CD14-positive monocyte (primary cell): Measurements from ENCODE around the gene DCAF4. TPM values are rescaled to one million over a fixed set of nuclear protein-coding genes. Genes with fewer than 3 reads are reported as not detected.

Experiments
- DNase-seq, 3 donors: peaks; one replicate each; pipeline ENCODE4 v3.0.0-alpha.2; 2011 to 2022
- H2AFZ ChIP-seq: 2 replicates; pipeline ENCODE4 v1.6.0; 2012; ENCODE audit warnings: mild to moderate bottlenecking, low read depth, low read length, inconsistent platforms; ENCODE audit not compliant: insufficient read depth, poor library complexity, severe bottlenecking
- H3K27ac ChIP-seq, 2 donors: 1 replicate in 1 of 2; 2 replicates in 1 of 2; pipeline ENCODE4 v1.5.1; 2012 to 2013; ENCODE audit warnings: low read length in 2 of 2, control low read depth in 1 of 2, inconsistent platforms in 1 of 2, low read depth in 1 of 2, mild to moderate bottlenecking in 1 of 2
- H3K27me3 ChIP-seq, 2 donors: one replicate each; pipeline versions ENCODE4 v1.6.0 to v1.6.1; 2011 to 2013; ENCODE audit warnings: low read length in 2 of 2; ENCODE audit not compliant: control insufficient read depth in 2 of 2, insufficient read depth in 2 of 2
- H3K36me3 ChIP-seq, 2 donors: replicated peaks in 1 of 2; 1 replicate in 1 of 2; 2 replicates in 1 of 2; pipeline versions ENCODE4 v1.5.1 to v1.6.1; 2012 to 2013; ENCODE audit warnings: low read length in 2 of 2, control low read depth in 1 of 2, inconsistent platforms in 1 of 2, mild to moderate bottlenecking in 1 of 2; ENCODE audit not compliant: insufficient read depth in 2 of 2, control insufficient read depth in 1 of 2
- H3K4me1 ChIP-seq, 2 donors: 1 replicate in 1 of 2; 2 replicates in 1 of 2; pipeline versions ENCODE4 v1.5.1 to v1.6.1; 2012 to 2013; ENCODE audit warnings: low read length in 2 of 2, control low read depth in 1 of 2, inconsistent platforms in 1 of 2, mild to moderate bottlenecking in 1 of 2, moderate library complexity in 1 of 2; ENCODE audit not compliant: insufficient read depth in 2 of 2, control insufficient read depth in 1 of 2
- H3K4me2 ChIP-seq: replicated peaks from 2 replicates; pipeline ENCODE3; 2012; ENCODE audit warnings: low read length, moderate library complexity, mild to moderate bottlenecking; ENCODE audit not compliant: poor library complexity, severe bottlenecking; ENCODE audit errors: extremely low read depth
- H3K4me3 ChIP-seq, 3 experiments: fragments of 200-600 bp in 1 of 3; sonication (generic) in 1 of 3; replicated peaks in 1 of 3; 1 replicate in 2 of 3; 2 replicates in 1 of 3; pipeline ENCODE4 v1.5.1; 2011 to 2013; ENCODE audit warnings: low read length in 3 of 3, mild to moderate bottlenecking in 3 of 3, control low read depth in 2 of 3, low read depth in 2 of 3, inconsistent platforms in 1 of 3, moderate library complexity in 1 of 3
- H3K79me2 ChIP-seq: 2 replicates; pipeline ENCODE4 v1.6.0; 2012; ENCODE audit warnings: mild to moderate bottlenecking, control low read depth, inconsistent platforms, low read length, moderate library complexity; ENCODE audit not compliant: insufficient read depth
- H3K9ac ChIP-seq: 2 replicates; pipeline ENCODE4 v1.6.0; 2017; ENCODE audit warnings: low read length, mild to moderate bottlenecking; ENCODE audit not compliant: insufficient read depth, poor library complexity, severe bottlenecking
- H3K9me3 ChIP-seq, 2 donors: replicated peaks in 1 of 2; 1 replicate in 1 of 2; 2 replicates in 1 of 2; pipeline versions ENCODE4 v1.5.1 to v1.6.1; 2012 to 2013; ENCODE audit warnings: low read length in 2 of 2, control low read depth in 1 of 2; ENCODE audit not compliant: control insufficient read depth in 1 of 2, insufficient read depth in 1 of 2
- H4K20me1 ChIP-seq: 2 replicates; pipeline ENCODE4 v1.6.0; 2012; ENCODE audit warnings: mild to moderate bottlenecking, low read length, control low read depth, moderate library complexity; ENCODE audit not compliant: insufficient read depth
- H3K27ac Mint-ChIP-seq, 7 donors: one replicate each; pipeline ENCODE4 v1.8.0; 2020; ENCODE audit warnings: mild to moderate bottlenecking in 7 of 7, mixed read lengths in 7 of 7, moderate library complexity in 6 of 7, inconsistent platforms in 2 of 7
- H3K27me3 Mint-ChIP-seq, 3 donors: one replicate each; pipeline ENCODE4 v1.8.0; 2021 to 2022; ENCODE audit warnings: low read depth in 3 of 3, mild to moderate bottlenecking in 3 of 3, mixed read lengths in 3 of 3, moderate library complexity in 3 of 3, inconsistent platforms in 1 of 3
- H3K36me3 Mint-ChIP-seq, 2 donors: one replicate each; pipeline ENCODE4 v1.8.0; 2020; ENCODE audit warnings: mixed read lengths in 2 of 2, inconsistent platforms in 1 of 2, mild to moderate bottlenecking in 1 of 2
- H3K4me1 Mint-ChIP-seq: one replicate; pipeline ENCODE4 v1.8.0; 2020; ENCODE audit warnings: mild to moderate bottlenecking, mixed read lengths
- H3K4me3 Mint-ChIP-seq, 2 donors: one replicate each; pipeline ENCODE4 v1.8.0; 2020; ENCODE audit warnings: mild to moderate bottlenecking in 2 of 2, mixed read lengths in 2 of 2, moderate library complexity in 1 of 2
- H3K9me3 Mint-ChIP-seq, 7 donors: one replicate each; pipeline ENCODE4 v1.8.0; 2020 to 2022; ENCODE audit warnings: mixed read lengths in 7 of 7, mild to moderate bottlenecking in 6 of 7, moderate library complexity in 6 of 7, inconsistent platforms in 2 of 7
- CTCF ChIP-seq: fragments of 200-600 bp; IDR thresholded peaks from one replicate; pipeline ENCODE4 v1.8.0; 2022; ENCODE audit warnings: antibody characterized with exemption, mild to moderate bottlenecking
- WGBS: methylation state at CpG from one replicate; pipeline ENCODE4 v1.1.5; 2013; ENCODE audit warnings: missing lambda C conversion rate; ENCODE audit not compliant: insufficient coverage; 5-methylcytosine and 5-hydroxymethylcytosine counted together
- intact Hi-C, 2 donors: fragments of 100-400 bp; cut with micrococcal nuclease; formaldehyde crosslinking; loops; one replicate each; pipeline versions ENCODE4 v1.15.0 to v1.15.1; 2023
- polyA plus RNA-seq, 3 donors: library from polyadenylated mRNA; depleted of rRNA in 1 of 3; unstranded in 2 of 3; stranded (reverse) in 1 of 3; fragments of 300-500 nt in 2 of 3; fragments of >200 nt in 1 of 3; fragmentation: Illumina TruSeq in 2 of 3; gene quantifications; 1 replicate in 2 of 3; 2 replicates in 1 of 3; pipeline ENCODE4 v1.2.3, GENCODE V29; 2012 to 2021

DCAF4 gene
- polyA plus RNA-seq, 3 donors, result 1.1 to 7.2 (median 2.3) TPM

GRCh38 chr14:72978856-72979255 is 52.6 kb downstream of the DCAF4 start:
- DNase-seq, result no peak
- H3K4me3 ChIP-seq, result no peak overlapping the region
- WGBS, result 97% methylated on average over 5 of the region's 9 CpGs
- no peaks in the 10 kb centered on the region for H3K9me3 ChIP-seq
- H4K20me1 ChIP-seq, result peaks cover 3% of the 10 kb centered on the region
- H3K36me3 ChIP-seq, result peaks cover 75 to 92% of the 10 kb centered on the region in 2 donors
- intact Hi-C loops, result no loop called here
- H3K9me3 Mint-ChIP-seq, result peaks cover 0 to under 1% (median 0%) of the 10 kb centered on the region in 7 donors
- H2AFZ ChIP-seq, result no peak overlapping the region
- TF ChIP-seq CTCF, result no peak
- H3K4me2 ChIP-seq, result no peak overlapping the region
- H3K9ac ChIP-seq, result no peak overlapping the region
- no peaks in the 10 kb centered on the region for H3K4me1 Mint-ChIP-seq
- no peak overlapping the region for H3K27ac ChIP-seq
- H3K4me1 ChIP-seq, result no peaks in the 10 kb centered on the region
- peak overlapping the region in 1 of 7 donors; percentile 54 for H3K27ac Mint-ChIP-seq
- H3K27me3 Mint-ChIP-seq, result no peaks in the 10 kb centered on the region
- H3K27me3 ChIP-seq, result no peaks in the 10 kb centered on the region
- H3K4me3 Mint-ChIP-seq, result no peak overlapping the region
- H3K36me3 Mint-ChIP-seq, result peaks cover 79 to 90% of the 10 kb centered on the region in 2 donors
- H3K79me2 ChIP-seq, result no peaks in the 10 kb centered on the region

- Mint-ChIP-seq H3K4me1 (no peaks in the 10 kb centered on the region), H3K9me3 (peaks cover 0 to 5% (median 3%) of the 10 kb centered on the region in 7 donors), H3K4me3 (no peak overlapping the region), H3K27me3 (no peaks in the 10 kb centered on the region), H3K36me3 (peaks cover 75 to 87% of the 10 kb centered on the region in 2 donors), H3K27ac (no peak overlapping the region)
- Histone ChIP-seq H4K20me1 (peaks cover 3% of the 10 kb centered on the region), H2AFZ (no peak overlapping the region), H3K4me1 (no peaks in the 10 kb centered on the region), H3K4me2 (no peak overlapping the region), H3K36me3 (peaks cover 66 to 89% of the 10 kb centered on the region in 2 donors), H3K27ac (no peak overlapping the region), H3K9me3 (no peaks in the 10 kb centered on the region), H3K9ac (no peak overlapping the region), H3K79me2 (no peaks in the 10 kb centered on the region), H3K4me3 (no peak overlapping the region), H3K27me3 (no peaks in the 10 kb centered on the region)
- DNase-seq, result no peak
- intact Hi-C loops, result no loop called here
- no peak for TF ChIP-seq CTCF
- 100% methylated on average over 8 of the region's 8 CpGs for WGBS
Observed at GRCh38 chr14:72980863-72981262, 54.6 kb downstream of the DCAF4 start.
